Psoas muscle (tissue), 8 donors: ENCODE measurements around the gene TSPO2. TPM values are rescaled to one million over a fixed set of nuclear protein-coding genes. Genes with fewer than 3 reads are reported as not detected.
"Not testable (repeated sequence)": the region's sequence is repeated elsewhere in the genome, so short reads cannot be mapped to it uniquely, and the experiment has no call there.

ENCODE experiments used
- ATAC-seq, 4 donors: fragments of 200-7000 bp; cut with Tn5 transposase; one replicate each; pipeline ENCODE4 v1.9.1; 2020; ENCODE audit warnings: moderate library complexity in 3 of 4, mild to moderate bottlenecking in 2 of 4
- DNase-seq, 2 donors: peaks; one replicate each; pipeline ENCODE4 v3.0.0-alpha.2; 2020
- H3K27ac ChIP-seq: fragments of 200-600 bp; one replicate; pipeline ENCODE4 v1.8.0; 2022
- H3K27me3 ChIP-seq, 3 donors: fragments of 200-600 bp in 1 of 3; one replicate each; pipeline versions ENCODE4 v1.6.1 to v1.8.0; 2013 to 2022; ENCODE audit warnings: low read length in 2 of 3, mild to moderate bottlenecking in 2 of 3, moderate library complexity in 1 of 3; ENCODE audit not compliant: insufficient read depth in 3 of 3
- H3K36me3 ChIP-seq, 2 donors: fragments of 200-600 bp in 1 of 2; one replicate each; pipeline versions ENCODE4 v1.6.1 to v1.8.0; 2013 to 2022; ENCODE audit warnings: low read depth in 1 of 2, mild to moderate bottlenecking in 1 of 2, moderate library complexity in 1 of 2; ENCODE audit not compliant: insufficient read depth in 1 of 2
- H3K4me1 ChIP-seq: fragments of 200-600 bp; one replicate; pipeline ENCODE4 v1.8.0; 2022
- H3K4me3 ChIP-seq: fragments of 200-600 bp; one replicate; pipeline ENCODE4 v1.8.0; 2022; ENCODE audit warnings: mild to moderate bottlenecking
- H3K9me3 ChIP-seq: fragments of 200-600 bp; one replicate; pipeline ENCODE4 v1.8.0; 2022
- CTCF ChIP-seq: fragments of 200-600 bp; IDR thresholded peaks from one replicate; pipeline ENCODE4 v1.8.0; 2022; ENCODE audit warnings: antibody characterized with exemption
- WGBS, 3 donors: extraction: QIAGEN DNeasy Blood & Tissue Kit; methylation state at CpG; one replicate each; pipeline versions ENCODE4 v1.1.6 to v1.1.7; 2013; 5-methylcytosine and 5-hydroxymethylcytosine counted together
- intact Hi-C, 2 donors: fragments of 100-400 bp; cut with DNase I; formaldehyde crosslinking; loops; one replicate each; pipeline versions ENCODE4 v1.11.0 to v1.14.2; 2022
- polyA plus RNA-seq, 3 donors: library from polyadenylated mRNA; stranded (reverse); fragments of 200-250 nt; gene quantifications; one replicate each; pipeline ENCODE4 v1.2.3, GENCODE V29; 2013
- total RNA-seq, 4 donors: library from RNA; stranded (reverse); fragmentation: NEBNext Ultra II Directional in 2 of 4; extraction: Animal tissue kit (Norgen Biotek cat#: 25700) in 2 of 4; gene quantifications; one replicate each; pipeline versions ENCODE4 v1.2.1 to v1.2.4, GENCODE V29; 2021 to 2023
- donor health status: healthy with polysubstance abuse.
- donor health status: DM: no; HTN: no; CAD: no; lungs with moderate emphysema.
- donor health status: Bipolar disorder and iron deficiency.
- donor health status: healthy.
- donor health status: DM: yes; HTN: yes; CAD: no.
- donor health status: DM: no; HTN: no; CAD: no.
- donor health status: DM: no; HTN: no; CAD: no.
- donor health status: DM: yes; HTN: yes; CAD: no.

The TSPO2 gene
- total and polyA plus RNA-seq, 7 donors: 0.27 TPM; not detected in 6

GRCh38 chr6:40998661-40999060 is 43.6 kb upstream of the TSPO2 start:
- Histone ChIP-seq H3K27me3 (no peaks in the 10 kb centered on the region), H3K4me3 (no peak overlapping the region), H3K4me1 (peaks cover 33% of the 10 kb centered on the region), H3K9me3 (no peaks in the 10 kb centered on the region), H3K27ac (peak overlapping the region; percentile 31), H3K36me3 (no peaks in the 10 kb centered on the region)
- no peak for DNase-seq
- peak; percentile 23 to 78 (median 55) for ATAC-seq
- TF ChIP-seq CTCF: no peak
- intact Hi-C loops: no loop called here
- WGBS, 3 donors: 40 to 57% (median 47%) methylated on average over 4 of the region's 4 CpGs

- intact Hi-C loops: no loop called here
- ATAC-seq (peak; percentile 39 to 70 (median 48)), DNase-seq (peak; percentile 49 to 72)
- H3K4me3 ChIP-seq: no peak overlapping the region
- H3K4me1 ChIP-seq: peaks cover 33% of the 10 kb centered on the region
- WGBS, 3 donors: 46 to 55% (median 50%) methylated on average over 3 of the region's 3 CpGs
- H3K9me3 ChIP-seq: no peaks in the 10 kb centered on the region
- H3K36me3 ChIP-seq: no peaks in the 10 kb centered on the region
- H3K27ac ChIP-seq: no peak overlapping the region
- peak; percentile 21 for TF ChIP-seq CTCF
- H3K27me3 ChIP-seq: no peaks in the 10 kb centered on the region
Measured at GRCh38 chr6:40999569-40999968, 42.7 kb upstream of the TSPO2 start.

- H3K27ac ChIP-seq: no peak overlapping the region
- WGBS, 3 donors: 81 to 86% (median 85%) methylated on average over 4 of the region's 4 CpGs
Measured at GRCh38 chr6:41000248-41000647, 42.0 kb upstream of the TSPO2 start.

GRCh38 chr6:41002168-41002567 is 40.1 kb upstream of the TSPO2 start:
- Histone ChIP-seq H3K4me3 (no peak overlapping the region), H3K27ac (no peak overlapping the region), H3K9me3 (no peaks in the 10 kb centered on the region), H3K36me3 (no peaks in the 10 kb centered on the region), H3K4me1 (peaks cover 28% of the 10 kb centered on the region), H3K27me3 (no peaks in the 10 kb centered on the region)
- TF ChIP-seq CTCF: no peak
- 23 to 33% (median 29%) methylated on average over 3 of the region's 3 CpGs for WGBS, 3 donors
- intact Hi-C loops: loop anchor here (2.0 to 10.0 kb wide), 2 partner anchors 27 to 63 kb away; no protein-coding TSS in a partner anchor
- DNase-seq (no peak), ATAC-seq (peak; percentile 38 to 77 (median 60))

More at GRCh38 chr6:41000248-41000647, 42.0 kb upstream of the TSPO2 start:
- no peaks in the 10 kb centered on the region for H3K9me3 ChIP-seq
- no peak for ATAC-seq
- H3K27me3 ChIP-seq: no peaks in the 10 kb centered on the region
- intact Hi-C loops: loop anchor here in 1 of 2 donors (10.0 kb wide), 1 partner anchor 65 kb away; no protein-coding TSS in a partner anchor
- no peak overlapping the region for H3K4me3 ChIP-seq
- H3K36me3 ChIP-seq: no peaks in the 10 kb centered on the region
- DNase-seq: no peak
- TF ChIP-seq CTCF: no peak
- peaks cover 33% of the 10 kb centered on the region for H3K4me1 ChIP-seq

- peak; percentile 33 to 54 for DNase-seq
- not testable (repeated sequence) for H3K27ac ChIP-seq, H3K36me3 ChIP-seq, H3K27me3 ChIP-seq, H3K9me3 ChIP-seq, H3K4me3 ChIP-seq
- peaks cover 10% of the 10 kb centered on the region for H3K4me1 ChIP-seq
- TF ChIP-seq CTCF: peak; percentile 58
- 12 to 24% (median 13%) methylated on average over 7 of the region's 7 CpGs for WGBS, 3 donors
- intact Hi-C loops: loop anchor here (5.0 to 10.0 kb wide), 2 partner anchors 59 to 61 kb away; no protein-coding TSS in a partner anchor
- ATAC-seq: peak in 3 of 4 donors; percentile 71 to 86 (median 74)
Measured at GRCh38 chr6:41006217-41006616, 36.0 kb upstream of the TSPO2 start.

- WGBS, 3 donors: 89 to 96% (median 92%) methylated on average over 4 of the region's 4 CpGs
Measured at GRCh38 chr6:41006980-41007379, 35.3 kb upstream of the TSPO2 start.

More at GRCh38 chr6:41006980-41007379, 35.3 kb upstream of the TSPO2 start:
- not testable (repeated sequence) for H3K4me1 ChIP-seq, H3K9me3 ChIP-seq, H3K27me3 ChIP-seq, ATAC-seq, H3K4me3 ChIP-seq, H3K27ac ChIP-seq, H3K36me3 ChIP-seq, DNase-seq
- intact Hi-C loops: loop anchor here (5.0 to 10.0 kb wide), 2 partner anchors 58 to 60 kb away; no protein-coding TSS in a partner anchor
